H9 (cell line): ENCODE measurements around the gene ADCY5. TPM values are rescaled to one million over a fixed set of nuclear protein-coding genes. Genes with fewer than 3 reads are reported as not detected.

Source experiments
- DNase-seq: peaks from one replicate; pipeline ENCODE4 v3.0.0-alpha.2; 2017
- H2AFZ ChIP-seq: one replicate; pipeline ENCODE4 v1.6.1; 2013; ENCODE audit warnings: mild to moderate bottlenecking, low read length, control low read depth, moderate library complexity
- H2AK5ac ChIP-seq: 2 replicates; pipeline ENCODE4 v1.6.1; 2013; ENCODE audit warnings: low read length, control low read depth, mixed read lengths; ENCODE audit not compliant: insufficient read length
- H2BK120ac ChIP-seq: one replicate; pipeline ENCODE4 v1.6.1; 2013; ENCODE audit warnings: low read depth, mild to moderate bottlenecking, low read length, control low read depth, inconsistent platforms; ENCODE audit not compliant: poor library complexity, severe bottlenecking
- H2BK12ac ChIP-seq: 2 replicates; pipeline ENCODE4 v1.6.1; 2013; ENCODE audit warnings: low read length, control low read depth, mixed read lengths, low read depth; ENCODE audit not compliant: insufficient read length
- H2BK15ac ChIP-seq: 2 replicates; pipeline ENCODE4 v1.6.1; 2013; ENCODE audit warnings: low read depth, low read length, control low read depth
- H2BK20ac ChIP-seq: one replicate; pipeline ENCODE4 v1.6.1; 2013; ENCODE audit warnings: low read depth, mild to moderate bottlenecking, low read length, control low read depth, inconsistent platforms; ENCODE audit not compliant: poor library complexity, severe bottlenecking
- H2BK5ac ChIP-seq: 2 replicates; pipeline ENCODE4 v1.6.1; 2013; ENCODE audit warnings: low read length, control low read depth, mixed read lengths; ENCODE audit not compliant: insufficient read length
- H3K14ac ChIP-seq: 2 replicates; pipeline ENCODE4 v1.6.1; 2013; ENCODE audit warnings: low read length, control low read depth; ENCODE audit not compliant: insufficient read depth
- H3K18ac ChIP-seq: 2 replicates; pipeline ENCODE4 v1.6.1; 2013; ENCODE audit warnings: low read depth, mild to moderate bottlenecking, mixed read lengths, low read length, control low read depth; ENCODE audit not compliant: insufficient read length
- H3K23ac ChIP-seq: 2 replicates; pipeline ENCODE4 v1.6.1; 2013; ENCODE audit warnings: low read length, control low read depth, mixed read lengths, low read depth; ENCODE audit not compliant: insufficient read length
- H3K23me2 ChIP-seq: 2 replicates; pipeline ENCODE4 v1.6.1; 2013; ENCODE audit warnings: low read depth, mild to moderate bottlenecking, mixed read lengths, low read length, control low read depth; ENCODE audit not compliant: insufficient read length, poor library complexity, severe bottlenecking
- H3K27ac ChIP-seq: 2 replicates; pipeline ENCODE4 v1.5.1; 2013; ENCODE audit warnings: low read length, control low read depth, mixed read lengths, low read depth; ENCODE audit not compliant: insufficient read length
- H3K27me3 ChIP-seq: 2 replicates; pipeline ENCODE4 v1.6.1; 2013; ENCODE audit warnings: low read length, control low read depth, inconsistent platforms; ENCODE audit not compliant: insufficient read depth
- H3K4ac ChIP-seq: 2 replicates; pipeline ENCODE4 v1.6.1; 2013; ENCODE audit warnings: low read depth, mild to moderate bottlenecking, control low read depth, inconsistent platforms, low read length, moderate library complexity
- H3K4me1 ChIP-seq: 2 replicates; pipeline ENCODE4 v1.6.1; 2013; ENCODE audit warnings: low read length, control low read depth, inconsistent platforms; ENCODE audit not compliant: insufficient read depth
- H3K4me2 ChIP-seq: 2 replicates; pipeline ENCODE4 v1.6.1; 2013; ENCODE audit warnings: low read length, control low read depth, mixed read lengths; ENCODE audit not compliant: insufficient read length, insufficient read depth
- H3K56ac ChIP-seq: 2 replicates; pipeline ENCODE4 v1.6.1; 2013; ENCODE audit warnings: low read depth, mild to moderate bottlenecking, mixed read lengths, low read length, control low read depth; ENCODE audit not compliant: insufficient read length
- H3K79me1 ChIP-seq: 2 replicates; pipeline ENCODE4 v1.6.1; 2013; ENCODE audit warnings: low read depth, mild to moderate bottlenecking, moderate library complexity, low read length, control low read depth, inconsistent platforms; ENCODE audit not compliant: insufficient read depth, poor library complexity, severe bottlenecking
- H3K79me2 ChIP-seq: 2 replicates; pipeline ENCODE4 v1.6.1; 2013; ENCODE audit warnings: low read length, control low read depth, inconsistent platforms; ENCODE audit not compliant: insufficient read depth
- H3K9ac ChIP-seq: 2 replicates; pipeline ENCODE4 v1.6.1; 2013; ENCODE audit warnings: low read length, control low read depth, mixed read lengths; ENCODE audit not compliant: insufficient read length; ENCODE audit errors: extremely low read depth
- H3K9me3 ChIP-seq: one replicate; pipeline ENCODE4 v1.6.1; 2013; ENCODE audit warnings: low read depth, low read length, inconsistent platforms; ENCODE audit not compliant: control insufficient read depth
- H3T11ph ChIP-seq: one replicate; pipeline ENCODE4 v1.6.1; 2013; ENCODE audit warnings: mild to moderate bottlenecking, low read length, control low read depth, inconsistent platforms
- H4K20me1 ChIP-seq: one replicate; pipeline ENCODE4 v1.6.1; 2013; ENCODE audit not compliant: control insufficient read depth, insufficient read length, insufficient read depth
- H4K5ac ChIP-seq: 2 replicates; pipeline ENCODE4 v1.6.1; 2013; ENCODE audit warnings: low read depth, mild to moderate bottlenecking, mixed read lengths, low read length, control low read depth; ENCODE audit not compliant: insufficient read length
- H4K8ac ChIP-seq: replicated peaks from 2 replicates; pipeline ENCODE4 v1.6.1; 2013; ENCODE audit warnings: low read length, control low read depth, mixed read lengths, low read depth; ENCODE audit not compliant: insufficient read length
- H4K91ac ChIP-seq: 2 replicates; pipeline ENCODE4 v1.6.1; 2013; ENCODE audit warnings: low read depth, mild to moderate bottlenecking, moderate library complexity, mixed read lengths, low read length, control low read depth; ENCODE audit not compliant: insufficient read length
- H3K27ac Mint-ChIP-seq, 3 experiments: 2 replicates in 2 of 3; 3 replicates in 1 of 3; pipeline ENCODE4 v1.8.0; 2020 to 2021; ENCODE audit warnings: mixed read lengths in 3 of 3, mild to moderate bottlenecking in 1 of 3, moderate library complexity in 1 of 3
- H3K27me3 Mint-ChIP-seq: 2 replicates; pipeline ENCODE4 v1.8.0; 2021; ENCODE audit warnings: low read depth, mild to moderate bottlenecking, moderate library complexity, mixed read lengths
- H3K36me3 Mint-ChIP-seq, 3 experiments: 2 replicates in 2 of 3; 3 replicates in 1 of 3; pipeline ENCODE4 v1.8.0; 2020 to 2021; ENCODE audit warnings: low read depth in 3 of 3, mixed read lengths in 3 of 3; ENCODE audit not compliant: insufficient read depth in 1 of 3
- H3K4me1 Mint-ChIP-seq, 2 experiments: 2 replicates each; pipeline ENCODE4 v1.8.0; 2020; ENCODE audit warnings: mixed read lengths in 2 of 2
- H3K4me3 Mint-ChIP-seq, 2 experiments: 2 replicates in 1 of 2; 3 replicates in 1 of 2; pipeline ENCODE4 v1.8.0; 2020 to 2021; ENCODE audit warnings: mild to moderate bottlenecking in 2 of 2, mixed read lengths in 2 of 2, moderate library complexity in 1 of 2
- H3K9me3 Mint-ChIP-seq, 2 experiments: 2 replicates in 1 of 2; 3 replicates in 1 of 2; pipeline ENCODE4 v1.8.0; 2020; ENCODE audit warnings: mild to moderate bottlenecking in 2 of 2, mixed read lengths in 2 of 2, moderate library complexity in 1 of 2
- WGBS: extraction: QIAGEN DNeasy Blood & Tissue Kit; methylation state at CpG from one replicate; pipeline ENCODE4 v1.1.7; 2013; ENCODE audit warnings: missing lambda C conversion rate, low lambda C conversion rate, mixed read lengths; ENCODE audit not compliant: insufficient read length; ENCODE audit errors: extremely low coverage; 5-methylcytosine and 5-hydroxymethylcytosine counted together
- total RNA-seq: library from RNA; stranded (reverse); gene quantifications from 2 replicates; pipeline ENCODE4 v1.2.1, GENCODE V29; 2021
- TF ChIP-seq, protein P1 (sequence below): fragments of 200-600 bp; sonication (generic); conservative IDR thresholded peaks from 3 replicates; pipeline ENCODE4 v1.8.0; 2021; ENCODE audit warnings: antibody characterized with exemption, mild to moderate bottlenecking

The ADCY5 gene
- total RNA-seq, 1 experiment from 2014 or later = 5.0 TPM

DNA sequence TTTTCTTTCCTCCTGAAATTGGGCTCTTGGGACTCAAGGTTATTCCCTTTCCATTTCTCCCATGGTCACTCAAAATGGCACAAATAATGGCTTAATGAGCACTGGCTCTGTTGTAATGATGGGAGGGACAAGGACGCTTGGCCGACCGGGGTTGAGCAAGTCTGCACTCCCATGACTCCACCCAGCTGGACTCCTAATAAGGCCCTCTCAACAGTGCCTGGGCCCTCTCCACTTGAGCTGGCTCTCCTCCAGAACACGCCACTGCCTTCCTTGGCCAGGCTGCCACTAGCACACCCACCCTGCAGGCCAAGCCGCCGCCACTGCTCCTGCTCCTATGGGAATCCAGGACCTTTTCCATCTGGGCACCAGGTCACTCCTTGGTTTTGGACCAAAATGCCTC lies 42.3 kb downstream of the ADCY5 start:
- Mint-ChIP-seq H3K9me3 (no peaks in the 10 kb centered on the region; a peak in 1 of 5 replicates), H3K4me1 (peaks cover 11 to 32% of the 10 kb centered on the region in 2 experiments), H3K36me3 (no peaks in the 10 kb centered on the region; a peak in 2 of 7 replicates), H3K4me3 (no peak overlapping the region), H3K27ac (0 out of 7 replicates have a peak overlapping the region, but pooled peaks of 1 of the 3 experiments have one; percentile 11), H3K27me3 (peaks cover 10% of the 10 kb centered on the region)
- Histone ChIP-seq H2BK120ac (no peak overlapping the region), H4K5ac (no peak overlapping the region), H3K27ac (no peak overlapping the region), H2BK15ac (no peak overlapping the region), H4K8ac (no peak overlapping the region), H3K79me1 (no peaks in the 10 kb centered on the region), H2AFZ (no peak overlapping the region), H3K14ac (no peak overlapping the region; the same call in 1 of the 2 replicates), H3K23me2 (no peaks in the 10 kb centered on the region), H3K4me2 (no peak overlapping the region), H2BK12ac (no peak overlapping the region), H3K79me2 (no peaks in the 10 kb centered on the region), H3K9me3 (no peaks in the 10 kb centered on the region), H2BK5ac (no peak overlapping the region), H3T11ph (no peak overlapping the region), H3K56ac (no peak overlapping the region), H3K27me3 (no peaks in the 10 kb centered on the region), H3K9ac (no peak overlapping the region), H2AK5ac (no peak overlapping the region), H3K4me1 (peaks cover 2% of the 10 kb centered on the region), H2BK20ac (no peak overlapping the region), H3K23ac (no peak overlapping the region), H4K91ac (no peak overlapping the region), H4K20me1 (no peaks in the 10 kb centered on the region), H3K18ac (no peak overlapping the region), H3K4ac (no peak overlapping the region)
- WGBS = no CpG with 5 or more reads among the region's 6 CpGs
- no peak for DNase-seq
- TF ChIP-seq, protein P1, sequence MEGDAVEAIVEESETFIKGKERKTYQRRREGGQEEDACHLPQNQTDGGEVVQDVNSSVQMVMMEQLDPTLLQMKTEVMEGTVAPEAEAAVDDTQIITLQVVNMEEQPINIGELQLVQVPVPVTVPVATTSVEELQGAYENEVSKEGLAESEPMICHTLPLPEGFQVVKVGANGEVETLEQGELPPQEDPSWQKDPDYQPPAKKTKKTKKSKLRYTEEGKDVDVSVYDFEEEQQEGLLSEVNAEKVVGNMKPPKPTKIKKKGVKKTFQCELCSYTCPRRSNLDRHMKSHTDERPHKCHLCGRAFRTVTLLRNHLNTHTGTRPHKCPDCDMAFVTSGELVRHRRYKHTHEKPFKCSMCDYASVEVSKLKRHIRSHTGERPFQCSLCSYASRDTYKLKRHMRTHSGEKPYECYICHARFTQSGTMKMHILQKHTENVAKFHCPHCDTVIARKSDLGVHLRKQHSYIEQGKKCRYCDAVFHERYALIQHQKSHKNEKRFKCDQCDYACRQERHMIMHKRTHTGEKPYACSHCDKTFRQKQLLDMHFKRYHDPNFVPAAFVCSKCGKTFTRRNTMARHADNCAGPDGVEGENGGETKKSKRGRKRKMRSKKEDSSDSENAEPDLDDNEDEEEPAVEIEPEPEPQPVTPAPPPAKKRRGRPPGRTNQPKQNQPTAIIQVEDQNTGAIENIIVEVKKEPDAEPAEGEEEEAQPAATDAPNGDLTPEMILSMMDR = no peak
